NCI-H2196 treated with DMSO at 0.1 percent for 48 hours (cell line): ENCODE measurements around the gene SMIM9.
"Not testable (repeated sequence)": the region's sequence is repeated elsewhere in the genome, so short reads cannot be mapped to it uniquely, and the experiment has no call there.

Experiments
- DNase-seq: peaks from one replicate; lab custom pipeline; 2025; ENCODE audit not compliant: unreplicated experiment; lab: John Stamatoyannopoulos, UW

Gene SMIM9

GRCh38 chrX:154816326-154816898 is 18.1 kb downstream of the SMIM9 start:
- not testable (repeated sequence) for DNase-seq

DNA sequence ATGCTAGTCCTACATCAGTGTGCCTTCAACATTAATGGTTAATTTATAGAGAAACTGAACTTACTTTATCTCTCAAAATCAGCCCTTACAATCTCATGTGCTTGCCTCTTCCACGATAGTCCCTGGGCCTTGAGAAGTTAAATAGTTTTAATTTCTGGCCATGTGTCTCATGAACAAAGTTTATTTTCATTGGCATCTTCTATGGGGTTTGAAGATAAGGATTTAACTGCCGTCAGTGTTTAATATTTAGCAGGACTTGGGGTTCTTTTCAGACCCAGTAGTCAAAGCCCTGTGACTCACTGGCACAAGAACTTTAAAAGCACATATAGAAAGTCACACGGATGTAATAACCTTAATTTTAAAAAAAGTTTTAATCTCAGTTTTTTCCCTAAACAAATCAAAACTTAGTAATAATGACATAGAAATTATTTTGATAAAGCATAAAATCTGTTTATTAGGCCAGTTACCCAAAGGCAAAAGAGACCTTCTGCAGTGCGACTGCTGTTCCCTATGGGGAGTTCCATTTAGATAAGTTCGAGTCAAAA is 19.1 kb downstream of the SMIM9 start:
- no peak for DNase-seq

DNA sequence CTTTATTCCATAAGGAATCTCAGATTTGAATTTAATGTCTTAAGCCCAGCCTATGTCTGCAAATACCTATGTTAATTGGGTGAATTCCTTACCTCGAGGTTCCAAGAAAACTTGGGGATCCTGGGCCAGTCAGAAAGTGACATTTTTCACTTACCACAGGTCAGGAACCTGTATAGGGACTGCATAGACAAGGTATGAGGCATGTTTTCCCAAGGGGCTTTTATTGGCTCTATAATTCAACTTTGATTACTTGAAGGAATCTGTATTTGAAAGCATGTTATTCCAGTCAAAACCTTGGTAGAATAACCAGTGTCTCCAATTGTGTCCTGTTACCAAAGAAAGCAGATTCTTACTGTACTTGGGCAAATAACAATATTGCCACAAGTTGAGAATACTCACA is 20.7 kb downstream of the SMIM9 start:
- DNase-seq: no peak

DNA sequence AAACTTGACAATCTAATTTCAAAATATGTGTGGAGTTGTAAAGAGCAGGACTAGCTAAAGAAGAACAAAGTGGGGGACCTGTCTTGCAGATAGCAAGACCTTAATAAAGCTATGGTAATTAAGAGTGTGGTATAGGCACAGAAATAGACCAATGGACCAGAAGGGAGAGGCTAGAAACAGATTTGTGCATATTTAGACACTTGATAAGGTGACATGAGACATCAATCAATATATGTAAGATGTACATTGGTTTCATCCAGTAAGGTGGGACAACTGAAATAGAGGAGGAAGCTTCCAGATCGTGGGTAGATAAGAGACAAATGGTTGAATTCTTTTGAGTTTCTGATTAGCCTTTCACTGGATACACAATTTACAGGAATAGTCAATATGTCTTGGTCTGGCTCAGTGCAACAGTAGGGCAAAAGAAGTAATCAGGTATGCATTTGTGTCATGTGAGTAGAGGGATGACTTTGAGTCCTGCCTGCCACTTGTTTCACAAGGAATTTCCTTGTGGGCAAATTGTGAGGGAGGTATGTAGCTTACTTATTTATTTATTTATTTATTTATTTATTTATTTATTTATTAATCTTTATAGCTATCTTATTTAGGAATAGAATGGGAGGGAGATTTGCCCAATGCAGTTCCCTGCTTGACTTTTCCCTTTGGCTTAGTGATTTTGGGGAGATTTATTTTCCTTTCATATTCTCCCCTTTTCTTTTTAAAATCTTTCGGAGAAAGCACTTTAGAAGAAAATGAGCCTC is 21.9 kb downstream of the SMIM9 start:
- no peak for DNase-seq

- DNase-seq: no peak
These were observed 24.4 kb downstream of the SMIM9 start for GRCh38 chrX:154809939-154810665.

- DNase-seq: no peak
These were observed 27.5 kb downstream of the SMIM9 start for GRCh38 chrX:154806837-154807501.

DNA sequence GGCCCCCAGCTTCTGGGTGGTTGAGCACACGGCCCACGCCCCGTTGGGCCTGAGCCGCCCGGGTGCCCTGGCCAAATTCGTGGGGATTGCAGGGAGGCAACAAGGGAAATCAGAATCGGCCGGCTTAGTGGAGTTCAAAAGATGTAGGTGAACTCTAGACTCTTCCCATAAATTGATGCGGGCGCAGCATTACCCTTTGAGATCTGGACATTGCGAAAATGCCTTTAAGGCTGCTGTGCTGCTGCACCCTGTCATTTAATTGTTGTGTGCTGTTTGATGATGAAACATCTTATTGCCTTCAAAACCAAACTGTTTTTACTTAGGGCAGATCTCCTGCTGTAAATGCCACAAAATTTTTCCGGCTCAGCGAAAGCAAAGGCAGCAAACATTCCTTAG is 28.8 kb downstream of the SMIM9 start:
- DNase-seq: no peak

DNA sequence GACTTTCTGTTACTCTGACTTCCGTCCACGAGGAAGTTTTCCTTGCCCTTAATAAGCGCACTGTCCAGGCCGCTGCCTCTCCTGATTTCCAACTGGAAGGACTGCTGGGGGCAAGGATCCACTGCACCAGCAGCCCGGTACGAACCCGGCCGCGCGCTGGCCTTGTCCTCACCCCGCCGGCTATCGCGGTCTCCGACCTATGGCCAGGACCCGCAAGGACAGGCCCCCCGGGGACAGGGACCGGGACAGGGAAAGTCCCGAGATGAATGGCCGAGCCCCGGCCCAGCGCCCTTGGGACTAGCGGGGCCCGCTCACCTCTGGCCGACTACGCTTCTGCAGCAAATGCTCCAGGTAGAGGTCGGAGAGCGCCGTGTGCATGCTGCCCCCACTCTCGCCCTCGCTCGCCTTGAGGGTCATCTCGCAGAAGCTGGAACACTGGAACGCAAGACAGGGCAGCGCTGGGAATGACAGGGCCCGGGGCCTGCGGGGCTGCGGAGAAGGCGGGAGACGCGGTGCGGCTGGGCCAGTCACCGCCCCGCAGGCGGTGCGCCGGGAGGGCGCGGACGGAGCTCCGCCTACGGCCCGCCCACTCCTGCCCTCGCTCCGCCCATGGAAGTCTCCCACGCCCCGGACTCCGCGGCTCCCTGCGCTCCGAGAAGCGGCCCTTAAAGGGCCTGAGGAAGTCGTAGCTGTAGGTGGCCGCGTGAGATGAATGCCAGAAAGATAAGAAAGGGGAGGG is 29.3 kb downstream of the SMIM9 start, which contains the start of gene MPP1:
MPP1 (minus strand) TSS at position 529 of the 739 bp plus-strand sequence; CDS start at position 417, 112 bp downstream.
- no peak for DNase-seq

GRCh38 chrX:154804261-154804956 is 30.1 kb downstream of the SMIM9 start:
- DNase-seq: no peak

- DNase-seq: no peak
These were observed 31.5 kb downstream of the SMIM9 start for GRCh38 chrX:154802947-154803346.

DNA sequence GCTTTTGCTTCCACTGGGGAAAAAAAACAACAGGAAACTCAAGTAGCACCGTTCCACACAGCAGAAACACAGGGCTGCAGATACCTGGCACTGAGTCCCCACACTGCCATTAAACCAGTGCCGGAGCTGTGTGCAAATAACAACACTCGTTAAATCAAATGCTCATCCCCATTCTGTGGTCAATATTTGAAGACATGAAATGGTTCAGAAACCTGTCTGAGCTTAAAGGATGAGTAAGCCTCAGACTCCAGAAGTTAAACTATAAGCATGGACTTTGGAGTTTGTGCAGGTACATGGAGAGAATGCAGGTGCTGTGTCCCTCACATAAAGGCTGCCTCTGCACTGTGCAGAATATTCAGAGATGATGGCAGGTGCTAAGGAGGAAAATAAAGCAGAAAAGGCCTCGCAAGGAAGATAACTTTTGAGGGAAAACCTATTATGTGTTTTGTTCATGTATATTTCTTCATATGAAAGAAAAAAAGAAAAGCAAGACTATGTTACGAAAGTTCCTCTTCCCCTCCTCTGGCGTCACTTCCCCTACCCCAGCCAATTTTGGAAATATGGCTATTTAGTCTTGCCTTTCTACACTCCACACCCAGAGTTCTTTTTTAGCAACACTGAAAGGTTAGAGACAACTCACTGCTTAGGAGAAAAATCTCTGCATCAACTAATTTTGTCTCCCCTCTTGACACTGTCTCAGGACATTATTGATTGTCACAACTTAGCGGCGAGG is 33.8 kb downstream of the SMIM9 start:
- no peak for DNase-seq

- DNase-seq: peak; percentile 88
These were observed 34.7 kb downstream of the SMIM9 start for GRCh38 chrX:154799556-154800348.

- DNase-seq: no peak
These were observed 37.5 kb downstream of the SMIM9 start for GRCh38 chrX:154797006-154797405.

- DNase-seq: no peak
These were observed 39.4 kb downstream of the SMIM9 start for GRCh38 chrX:154795016-154795415.

DNA sequence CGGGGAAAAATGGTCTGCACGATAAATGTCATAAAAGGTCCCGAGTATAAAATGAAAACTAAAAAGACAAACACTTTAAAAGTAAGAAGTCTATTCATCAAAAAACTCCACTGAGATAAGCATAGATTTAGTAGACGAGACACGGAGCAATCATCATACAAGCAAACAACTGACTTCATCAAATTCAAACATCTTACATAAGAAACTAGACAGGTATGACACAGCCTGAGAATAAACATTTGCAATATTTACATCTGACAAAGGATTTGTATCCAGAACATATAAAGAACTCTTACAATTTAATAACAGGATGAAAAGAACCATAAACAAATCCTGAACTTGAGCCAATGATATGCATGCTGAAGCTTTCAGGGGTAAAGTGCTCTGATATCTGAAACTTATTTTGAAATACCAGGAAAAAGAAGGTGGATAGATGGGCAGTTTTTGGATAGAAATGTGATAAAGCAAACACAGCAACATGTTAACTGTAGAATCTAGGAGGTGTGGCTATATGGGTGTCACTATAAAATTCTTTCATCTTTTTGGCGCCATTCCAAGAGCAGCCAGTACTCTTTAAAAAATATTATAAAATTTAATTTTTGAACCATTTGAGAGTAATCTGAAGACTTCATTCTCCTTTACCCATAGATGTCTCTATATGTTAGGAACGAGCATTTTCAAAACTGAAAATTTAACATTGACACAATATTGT is 41.2 kb downstream of the SMIM9 start:
- no peak for DNase-seq

DNA sequence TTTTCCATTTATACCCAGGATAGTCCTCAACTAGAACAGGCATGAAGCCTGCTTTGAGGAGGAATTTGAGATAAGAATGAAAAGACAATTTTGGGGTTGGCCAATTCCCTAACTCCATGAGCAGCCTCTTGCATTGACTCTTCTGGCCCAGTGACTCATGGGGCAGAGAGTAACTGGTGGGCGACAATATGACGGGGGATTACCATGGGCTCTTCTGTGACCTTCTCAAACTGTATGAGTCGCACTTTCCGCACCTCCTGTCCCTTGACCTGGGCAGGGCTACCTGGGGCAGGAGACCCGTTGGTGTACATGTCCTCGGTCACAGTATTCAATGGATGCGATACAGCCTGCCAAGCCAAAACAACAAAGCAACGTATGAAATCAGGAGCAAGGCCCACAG is 42.5 kb downstream of the SMIM9 start:
- no peak for DNase-seq

GRCh38 chrX:154791467-154791866 is 43.0 kb downstream of the SMIM9 start:
- DNase-seq: no peak

- DNase-seq: no peak
These were observed 48.7 kb downstream of the SMIM9 start for GRCh38 chrX:154785716-154786115.
